DND-41 (cell line): Measurements from ENCODE around the gene CHRNE.
A peak's percentile ranks its signal among the peaks of the same experiment; 100 is the strongest.

ENCODE experiments used
- ATAC-seq: fragments of 200-7000 bp; cut with Tn5 transposase; 3 replicates; pipeline ENCODE4 v1.9.1; 2021; ENCODE audit warnings: low read depth; ENCODE audit not compliant: insufficient read depth
- DNase-seq: peaks from one replicate; pipeline ENCODE4 v3.0.0-alpha.2; 2020
- H2AFZ ChIP-seq: 2 replicates; pipeline ENCODE4 v1.6.0; 2012; ENCODE audit warnings: low read depth, low read length
- H3K27ac ChIP-seq: 2 replicates; pipeline ENCODE4 v1.5.1; 2012; ENCODE audit warnings: low read length, inconsistent platforms
- H3K27me3 ChIP-seq: fragments of 200-600 bp; sonication (generic); 2 replicates; pipeline ENCODE4 v1.6.0; 2012; ENCODE audit warnings: low read length, mild to moderate bottlenecking, inconsistent platforms; ENCODE audit not compliant: insufficient read depth, poor library complexity
- H3K36me3 ChIP-seq: 2 replicates; pipeline ENCODE4 v1.5.1; 2012; ENCODE audit warnings: low read length, inconsistent platforms; ENCODE audit not compliant: insufficient read depth
- H3K4me1 ChIP-seq: 2 replicates; pipeline ENCODE4 v1.5.1; 2012; ENCODE audit warnings: mild to moderate bottlenecking, low read length; ENCODE audit not compliant: insufficient read depth
- H3K4me2 ChIP-seq: 2 replicates; pipeline ENCODE4 v1.6.0; 2012; ENCODE audit warnings: mild to moderate bottlenecking, moderate library complexity, low read length, inconsistent platforms; ENCODE audit not compliant: insufficient read depth
- H3K4me3 ChIP-seq, 2 experiments: fragments of 200-600 bp in 1 of 2; shearing (Covaris generic) in 1 of 2; 2 replicates each; pipeline ENCODE4 v1.5.1; 2012 to 2016; ENCODE audit warnings: inconsistent platforms in 2 of 2, low read length in 2 of 2, mild to moderate bottlenecking in 2 of 2, low read depth in 1 of 2, moderate library complexity in 1 of 2
- H3K79me2 ChIP-seq: 2 replicates; pipeline ENCODE4 v1.6.0; 2012; ENCODE audit warnings: low read length, inconsistent platforms; ENCODE audit not compliant: insufficient read depth
- H3K9ac ChIP-seq: 2 replicates; pipeline ENCODE4 v1.6.0; 2012; ENCODE audit warnings: low read depth, mild to moderate bottlenecking, inconsistent platforms, low read length, moderate library complexity
- H3K9me3 ChIP-seq: 2 replicates; pipeline ENCODE4 v1.5.1; 2012; ENCODE audit warnings: low read length, moderate library complexity, mild to moderate bottlenecking, inconsistent platforms; ENCODE audit not compliant: insufficient read depth, severe bottlenecking
- H4K20me1 ChIP-seq: 2 replicates; pipeline ENCODE4 v1.6.0; 2012; ENCODE audit warnings: low read length; ENCODE audit not compliant: insufficient read depth
- EZH2 ChIP-seq: IDR thresholded peaks from 3 replicates; pipeline ENCODE4 v1.6.1; 2012; ENCODE audit warnings: borderline replicate concordance, low read depth, mild to moderate bottlenecking, moderate library complexity, low read length, inconsistent platforms; ENCODE audit not compliant: severe bottlenecking
- TF ChIP-seq, protein P1 (sequence below): IDR thresholded peaks from 2 replicates; pipeline ENCODE4 v1.5.1; 2012; ENCODE audit warnings: borderline replicate concordance, low read length, moderate library complexity, mild to moderate bottlenecking; ENCODE audit not compliant: poor library complexity, severe bottlenecking; ENCODE audit errors: extremely low read depth

CHRNE gene

DNA sequence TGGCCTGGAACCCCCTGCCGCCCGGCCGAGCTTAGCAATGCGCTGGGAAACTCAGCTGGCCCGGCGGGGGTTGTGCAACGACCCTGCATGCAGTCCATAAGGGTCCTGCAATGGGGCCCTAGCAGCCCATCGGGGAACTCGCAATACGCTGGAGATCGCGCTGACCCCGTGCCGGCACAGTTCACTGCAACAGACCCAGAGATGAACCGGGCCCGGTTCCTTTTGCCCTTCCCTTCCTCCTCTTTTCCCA is 36.6 kb upstream of the CHRNE start:
- Histone ChIP-seq H3K36me3 (peaks cover 59% of the 10 kb centered on the region), H3K4me1 (peaks cover 51% of the 10 kb centered on the region), H3K9me3 (no peaks in the 10 kb centered on the region), H3K9ac (peak overlapping the region; percentile 82), H2AFZ (peak overlapping the region; percentile 84), H3K27ac (peak overlapping the region; percentile 94), H4K20me1 (peaks cover 44% of the 10 kb centered on the region), H3K79me2 (peaks cover 59% of the 10 kb centered on the region), H3K4me2 (peak overlapping the region; percentile 83), H3K4me3 (peak overlapping the region; percentile 47 to 77), H3K27me3 (no peaks in the 10 kb centered on the region)
- no peak for DNase-seq
- peak; percentile 0; the same call in 1 of the 3 replicates for ATAC-seq
- TF ChIP-seq, protein P1, sequence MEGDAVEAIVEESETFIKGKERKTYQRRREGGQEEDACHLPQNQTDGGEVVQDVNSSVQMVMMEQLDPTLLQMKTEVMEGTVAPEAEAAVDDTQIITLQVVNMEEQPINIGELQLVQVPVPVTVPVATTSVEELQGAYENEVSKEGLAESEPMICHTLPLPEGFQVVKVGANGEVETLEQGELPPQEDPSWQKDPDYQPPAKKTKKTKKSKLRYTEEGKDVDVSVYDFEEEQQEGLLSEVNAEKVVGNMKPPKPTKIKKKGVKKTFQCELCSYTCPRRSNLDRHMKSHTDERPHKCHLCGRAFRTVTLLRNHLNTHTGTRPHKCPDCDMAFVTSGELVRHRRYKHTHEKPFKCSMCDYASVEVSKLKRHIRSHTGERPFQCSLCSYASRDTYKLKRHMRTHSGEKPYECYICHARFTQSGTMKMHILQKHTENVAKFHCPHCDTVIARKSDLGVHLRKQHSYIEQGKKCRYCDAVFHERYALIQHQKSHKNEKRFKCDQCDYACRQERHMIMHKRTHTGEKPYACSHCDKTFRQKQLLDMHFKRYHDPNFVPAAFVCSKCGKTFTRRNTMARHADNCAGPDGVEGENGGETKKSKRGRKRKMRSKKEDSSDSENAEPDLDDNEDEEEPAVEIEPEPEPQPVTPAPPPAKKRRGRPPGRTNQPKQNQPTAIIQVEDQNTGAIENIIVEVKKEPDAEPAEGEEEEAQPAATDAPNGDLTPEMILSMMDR, result no peak
- no peak for TF ChIP-seq EZH2

DNA sequence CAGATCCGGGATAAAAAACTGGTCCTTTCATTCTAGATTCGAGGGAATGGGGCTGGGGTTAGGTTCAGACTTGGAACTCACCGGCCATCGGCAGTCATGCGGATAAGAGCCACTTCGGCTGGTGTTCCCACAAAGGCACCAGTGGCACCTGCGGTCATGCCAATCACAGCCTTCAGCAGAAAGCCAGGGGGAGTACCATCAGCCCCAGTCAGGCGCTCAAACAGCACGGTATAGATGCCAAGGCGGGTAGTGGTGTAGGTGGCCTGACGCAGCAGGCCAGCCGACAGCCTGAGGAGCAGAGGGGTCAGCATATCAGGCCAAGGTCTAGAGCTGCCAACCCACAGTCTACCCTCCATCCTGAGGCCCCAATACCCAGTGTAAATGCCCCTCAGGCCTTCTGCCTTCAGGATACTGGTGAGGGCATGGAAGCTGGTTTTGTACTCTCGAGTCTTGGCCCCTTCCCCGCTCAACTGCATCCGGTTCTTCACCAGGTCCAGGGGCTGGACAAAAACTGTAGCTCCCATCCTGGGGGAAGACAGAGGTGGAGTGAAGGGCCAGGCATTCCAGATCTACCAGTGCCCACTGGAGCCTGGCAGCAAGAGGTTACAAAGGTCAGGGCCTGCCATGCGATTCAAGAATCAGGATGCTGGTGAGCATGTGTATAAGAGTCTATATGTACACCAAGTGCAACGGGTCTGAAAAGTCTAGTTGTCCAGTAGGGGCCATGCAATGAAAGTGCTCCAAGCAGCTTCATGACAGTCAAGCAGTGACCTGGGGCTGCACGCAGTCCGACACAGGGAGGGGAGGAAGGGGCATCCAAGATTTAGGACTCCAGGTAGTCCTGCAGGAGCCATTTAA is 36.0 kb upstream of the CHRNE start:
- H3K4me3 ChIP-seq, result peak overlapping the region; percentile 47 to 77
- H3K4me1 ChIP-seq, result peaks cover 46% of the 10 kb centered on the region
- no peak for ATAC-seq
- peak overlapping the region; percentile 84 for H2AFZ ChIP-seq
- H3K27me3 ChIP-seq, result no peaks in the 10 kb centered on the region
- peak overlapping the region; percentile 94 for H3K27ac ChIP-seq
- no peaks in the 10 kb centered on the region for H3K9me3 ChIP-seq
- no peak for DNase-seq
- H4K20me1 ChIP-seq, result peaks cover 42% of the 10 kb centered on the region; the same call in 1 of the 2 replicates
- peaks cover 53% of the 10 kb centered on the region for H3K79me2 ChIP-seq
- peak overlapping the region; percentile 83 for H3K4me2 ChIP-seq
- H3K36me3 ChIP-seq, result peaks cover 53% of the 10 kb centered on the region
- peak overlapping the region; percentile 82 for H3K9ac ChIP-seq
- TF ChIP-seq EZH2, result no peak
- TF ChIP-seq, protein P1, result no peak

DNA sequence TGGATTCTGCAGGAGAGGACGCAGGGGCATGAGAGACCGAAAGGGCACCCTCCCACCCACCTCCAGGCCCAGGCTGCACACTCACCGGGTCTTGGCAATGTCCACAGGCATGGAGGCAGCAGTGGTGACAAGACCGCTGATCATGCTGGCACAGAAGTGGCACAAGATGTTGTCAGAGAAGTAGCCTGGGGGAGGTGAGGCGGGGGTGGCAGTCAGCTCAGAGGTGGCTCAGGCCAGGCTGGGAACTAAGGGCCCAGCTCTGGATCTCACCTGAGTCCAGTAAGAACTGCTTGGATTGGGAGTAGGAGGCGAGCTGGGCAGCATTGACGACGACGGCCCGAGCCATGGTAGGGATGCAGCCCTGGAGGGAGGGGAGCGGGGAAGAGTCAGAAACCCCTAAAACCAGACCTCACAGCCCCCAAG is 35.2 kb upstream of the CHRNE start:
- Histone ChIP-seq H2AFZ (no peak overlapping the region), H3K36me3 (peaks cover 45% of the 10 kb centered on the region), H3K79me2 (peaks cover 45% of the 10 kb centered on the region), H3K4me3 (peak overlapping the region in 1 of 2 experiments; percentile 77; a peak in 1 of 4 replicates), H3K9ac (peak overlapping the region; percentile 82), H3K27ac (no peak overlapping the region; the same call in 1 of the 2 replicates), H3K9me3 (no peaks in the 10 kb centered on the region), H3K27me3 (no peaks in the 10 kb centered on the region), H3K4me2 (peak overlapping the region; percentile 83), H3K4me1 (peaks cover 38% of the 10 kb centered on the region), H4K20me1 (peaks cover 38% of the 10 kb centered on the region; the same call in 1 of the 2 replicates)
- ATAC-seq (no peak), DNase-seq (no peak)
- TF ChIP-seq EZH2, result no peak
- TF ChIP-seq, protein P1, result no peak
